HG03565 (cell line): ENCODE data around the gene TRIP10.

Experiments
- ATAC-seq: cut with Tn5 transposase; IDR thresholded peaks from one replicate; pipeline ENCODE4 v1.9.1; 2021; ENCODE audit warnings: mild to moderate bottlenecking, moderate library complexity; ENCODE audit not compliant: unreplicated experiment

Gene TRIP10

GRCh38 chr19:6711605-6712004 lies 27.9 kb upstream of the TRIP10 start:
- ATAC-seq: no peak

GRCh38 chr19:6712231-6712630 lies 27.2 kb upstream of the TRIP10 start:
- ATAC-seq: no peak

- ATAC-seq: no peak
These were observed 26.5 kb upstream of the TRIP10 start for GRCh38 chr19:6712692-6713670.

- ATAC-seq: no peak
These were observed 25.4 kb upstream of the TRIP10 start for GRCh38 chr19:6713773-6714692.

- no peak for ATAC-seq
These were observed 24.5 kb upstream of the TRIP10 start for GRCh38 chr19:6714749-6715555.

- no peak for ATAC-seq
These were observed 22.9 kb upstream of the TRIP10 start for GRCh38 chr19:6716610-6716970.

- no peak for ATAC-seq
These were observed 22.4 kb upstream of the TRIP10 start for GRCh38 chr19:6717036-6717435.

GRCh38 chr19:6717441-6717971 lies 22.0 kb upstream of the TRIP10 start:
- ATAC-seq: no peak

GRCh38 chr19:6718111-6718740 lies 21.3 kb upstream of the TRIP10 start:
- ATAC-seq: no peak

GRCh38 chr19:6718741-6719539 lies 20.5 kb upstream of the TRIP10 start:
- ATAC-seq: no peak

- ATAC-seq: no peak
These were observed 20.0 kb upstream of the TRIP10 start for GRCh38 chr19:6719540-6719861.

- no peak for ATAC-seq
These were observed 19.5 kb upstream of the TRIP10 start for GRCh38 chr19:6719992-6720368.

- no peak for ATAC-seq
These were observed 18.9 kb upstream of the TRIP10 start, which contains the start of gene C3 for GRCh38 chr19:6720369-6721137. Gene C3 (minus strand): TSS chr19:6720650. CDS start chr19:6720589, 61 bp downstream.

GRCh38 chr19:6721138-6721474 lies 18.4 kb upstream of the TRIP10 start:
- ATAC-seq: no peak

GRCh38 chr19:6721773-6722172 lies 17.7 kb upstream of the TRIP10 start:
- ATAC-seq: no peak

GRCh38 chr19:6723108-6723618 lies 16.3 kb upstream of the TRIP10 start:
- no peak for ATAC-seq

- ATAC-seq: no peak
These were observed 15.7 kb upstream of the TRIP10 start for GRCh38 chr19:6723738-6724137.

- ATAC-seq: no peak
These were observed 14.6 kb upstream of the TRIP10 start for GRCh38 chr19:6724631-6725492.
